PFSK-1 (cell line): ENCODE data around the gene PDK2.

Source experiments
- FOXP2 ChIP-seq: optimal IDR thresholded peaks from 2 replicates; pipeline ENCODE3; 2011; ENCODE audit warnings: borderline replicate concordance, control low read depth, inconsistent platforms; ENCODE audit not compliant: insufficient read depth; ENCODE audit errors: extremely low read length, extremely low read depth
- POLR2AphosphoS5 ChIP-seq: IDR thresholded peaks from 2 replicates; pipeline ENCODE4 v1.6.1; 2012; ENCODE audit warnings: low read depth, mild to moderate bottlenecking, control low read depth, low read length, moderate library complexity
- REST ChIP-seq, 2 experiments: IDR thresholded peaks; 2 replicates each; pipeline versions ENCODE4 v1.6.1 to v1.8.0; 2011 to 2012; ENCODE audit warnings: low read depth in 2 of 2, low read length in 2 of 2, control low read depth in 1 of 2, inconsistent platforms in 1 of 2, mild to moderate bottlenecking in 1 of 2, moderate library complexity in 1 of 2; ENCODE audit not compliant: insufficient read depth in 1 of 2
- SIN3A ChIP-seq: IDR thresholded peaks from 2 replicates; pipeline ENCODE4 v1.6.1; 2012; ENCODE audit warnings: mild to moderate bottlenecking, low read length, moderate library complexity, borderline replicate concordance; ENCODE audit not compliant: insufficient read depth
- TAF1 ChIP-seq: IDR thresholded peaks from 2 replicates; pipeline ENCODE4 v1.6.1; 2012; ENCODE audit warnings: low read length, control low read depth, borderline replicate concordance; ENCODE audit not compliant: insufficient read depth

The PDK2 gene

GRCh38 chr17:50059256-50059655 is 35.9 kb upstream of the PDK2 start:
- TF ChIP-seq SIN3A (no peak), TAF1 (no peak), POLR2AphosphoS5 (no peak), REST (IDR thresholded peaks at IDR 0.05; ENCODE audit: insufficient read depth in 1 of 2, low read depth in 2 of 2, low read length in 2 of 2) (no peak), FOXP2 (no peak)

GRCh38 chr17:50059759-50060273 is 35.3 kb upstream of the PDK2 start:
- TF ChIP-seq SIN3A: no peak
- TF ChIP-seq POLR2AphosphoS5: no peak
- no peak for TF ChIP-seq FOXP2
- TF ChIP-seq REST (IDR thresholded peaks at IDR 0.05; ENCODE audit: insufficient read depth in 1 of 2, low read depth in 2 of 2, low read length in 2 of 2): no peak
- no peak for TF ChIP-seq TAF1

- TF ChIP-seq REST (IDR thresholded peaks at IDR 0.05; ENCODE audit: insufficient read depth in 1 of 2, low read depth in 2 of 2, low read length in 2 of 2) (no peak), SIN3A (no peak), FOXP2 (no peak), TAF1 (no peak), POLR2AphosphoS5 (no peak)
These were observed 34.0 kb upstream of the PDK2 start for GRCh38 chr17:50060951-50061712.

GRCh38 chr17:50062293-50063243 is 32.6 kb upstream of the PDK2 start:
- TF ChIP-seq FOXP2: no peak
- no peak for TF ChIP-seq SIN3A
- TF ChIP-seq REST (IDR thresholded peaks at IDR 0.05; ENCODE audit: insufficient read depth in 1 of 2, low read depth in 2 of 2, low read length in 2 of 2): no peak
- no peak for TF ChIP-seq POLR2AphosphoS5
- no peak for TF ChIP-seq TAF1
